ENCODE measurements around the gene SVIP.

GRCh38 chr11:22780952-22781593 is 48.5 kb downstream of the SVIP start:
- TF ChIP-seq EZH2 (IDR thresholded peaks at IDR 0.05; ENCODE audit: low read depth) = no peak
- TF ChIP-seq, protein P1, sequence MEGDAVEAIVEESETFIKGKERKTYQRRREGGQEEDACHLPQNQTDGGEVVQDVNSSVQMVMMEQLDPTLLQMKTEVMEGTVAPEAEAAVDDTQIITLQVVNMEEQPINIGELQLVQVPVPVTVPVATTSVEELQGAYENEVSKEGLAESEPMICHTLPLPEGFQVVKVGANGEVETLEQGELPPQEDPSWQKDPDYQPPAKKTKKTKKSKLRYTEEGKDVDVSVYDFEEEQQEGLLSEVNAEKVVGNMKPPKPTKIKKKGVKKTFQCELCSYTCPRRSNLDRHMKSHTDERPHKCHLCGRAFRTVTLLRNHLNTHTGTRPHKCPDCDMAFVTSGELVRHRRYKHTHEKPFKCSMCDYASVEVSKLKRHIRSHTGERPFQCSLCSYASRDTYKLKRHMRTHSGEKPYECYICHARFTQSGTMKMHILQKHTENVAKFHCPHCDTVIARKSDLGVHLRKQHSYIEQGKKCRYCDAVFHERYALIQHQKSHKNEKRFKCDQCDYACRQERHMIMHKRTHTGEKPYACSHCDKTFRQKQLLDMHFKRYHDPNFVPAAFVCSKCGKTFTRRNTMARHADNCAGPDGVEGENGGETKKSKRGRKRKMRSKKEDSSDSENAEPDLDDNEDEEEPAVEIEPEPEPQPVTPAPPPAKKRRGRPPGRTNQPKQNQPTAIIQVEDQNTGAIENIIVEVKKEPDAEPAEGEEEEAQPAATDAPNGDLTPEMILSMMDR (conservative IDR thresholded peaks at IDR 0.05) = no peak

Data from PC-9 (cell line).